ENCODE results near the gene TCL1A.

Gene TCL1A

GRCh38 chr14:95712398-95712797 is 1.5 kb downstream of the TCL1A start:
- no peaks in the 10 kb centered on the region for H3K9me3 ChIP-seq (ENCODE audit: low read depth, low read length)
- TF ChIP-seq EZH2 (IDR thresholded peaks at IDR 0.05) (no peak), POLR2AphosphoS5 (IDR thresholded peaks at IDR 0.05; ENCODE audit: borderline replicate concordance, low read depth, low read length) (no peak), FOXP2 (optimal IDR thresholded peaks at IDR 0.05; ENCODE audit: control extremely low read depth, extremely low read length, insufficient read depth) (no peak)
- no peak overlapping the region for H3K9ac ChIP-seq (ENCODE audit: insufficient read length)
- H3K4me3 ChIP-seq = no peak overlapping the region
- H3K36me3 ChIP-seq (ENCODE audit: insufficient read depth, low read length) = no peaks in the 10 kb centered on the region
- no peak for DNase-seq (ENCODE audit: low read depth, low spot score)
- no peak overlapping the region for H3K27ac ChIP-seq

- no peak for TF ChIP-seq EZH2 (IDR thresholded peaks at IDR 0.05)
- Histone ChIP-seq H3K4me3 (no peak overlapping the region), H3K27ac (no peak overlapping the region), H3K9ac (ENCODE audit: insufficient read length) (no peak overlapping the region), H3K9me3 (ENCODE audit: low read depth, low read length) (no peaks in the 10 kb centered on the region), H3K36me3 (ENCODE audit: insufficient read depth, low read length) (no peaks in the 10 kb centered on the region)
- DNase-seq (ENCODE audit: low read depth, low spot score) = no peak
Measured at GRCh38 chr14:95711476-95712176, 2.3 kb downstream of the TCL1A start.

GRCh38 chr14:95710106-95710505 is 3.8 kb downstream of the TCL1A start:
- Histone ChIP-seq H3K9ac (ENCODE audit: insufficient read length) (no peak overlapping the region), H3K4me3 (no peak overlapping the region), H3K27ac (no peak overlapping the region), H3K9me3 (ENCODE audit: low read depth, low read length) (no peaks in the 10 kb centered on the region), H3K36me3 (ENCODE audit: insufficient read depth, low read length) (no peaks in the 10 kb centered on the region)
- DNase-seq (ENCODE audit: low read depth, low spot score) = no peak
- no peak for TF ChIP-seq FOXP2 (optimal IDR thresholded peaks at IDR 0.05; ENCODE audit: control extremely low read depth, extremely low read length, insufficient read depth)
- no peak for TF ChIP-seq POLR2AphosphoS5 (IDR thresholded peaks at IDR 0.05; ENCODE audit: borderline replicate concordance, low read depth, low read length)
- TF ChIP-seq EZH2 (IDR thresholded peaks at IDR 0.05) = no peak

GRCh38 chr14:95707327-95707726 is 6.6 kb downstream of the TCL1A start:
- DNase-seq (ENCODE audit: low read depth, low spot score) = no peak
- Histone ChIP-seq H3K4me3 (no peak overlapping the region), H3K9ac (ENCODE audit: insufficient read length) (no peak overlapping the region), H3K27ac (no peak overlapping the region), H3K9me3 (ENCODE audit: low read depth, low read length) (no peaks in the 10 kb centered on the region), H3K36me3 (ENCODE audit: insufficient read depth, low read length) (no peaks in the 10 kb centered on the region)
- TF ChIP-seq FOXP2 (optimal IDR thresholded peaks at IDR 0.05; ENCODE audit: control extremely low read depth, extremely low read length, insufficient read depth) (no peak), EZH2 (IDR thresholded peaks at IDR 0.05) (no peak), POLR2AphosphoS5 (IDR thresholded peaks at IDR 0.05; ENCODE audit: borderline replicate concordance, low read depth, low read length) (no peak)

- H3K9me3 ChIP-seq (ENCODE audit: low read depth, low read length) = no peaks in the 10 kb centered on the region
- no peak overlapping the region for H3K4me3 ChIP-seq
- no peak for DNase-seq (ENCODE audit: low read depth, low spot score)
- H3K27ac ChIP-seq = no peak overlapping the region
- no peak for TF ChIP-seq FOXP2 (optimal IDR thresholded peaks at IDR 0.05; ENCODE audit: control extremely low read depth, extremely low read length, insufficient read depth)
- no peak for TF ChIP-seq POLR2AphosphoS5 (IDR thresholded peaks at IDR 0.05; ENCODE audit: borderline replicate concordance, low read depth, low read length)
- TF ChIP-seq EZH2 (IDR thresholded peaks at IDR 0.05) = no peak
- H3K36me3 ChIP-seq (ENCODE audit: insufficient read depth, low read length) = no peaks in the 10 kb centered on the region
- no peak overlapping the region for H3K9ac ChIP-seq (ENCODE audit: insufficient read length)
Measured at GRCh38 chr14:95705518-95705917, 8.4 kb downstream of the TCL1A start.

- Histone ChIP-seq H3K9ac (ENCODE audit: insufficient read length) (no peak overlapping the region), H3K27ac (no peak overlapping the region)
Measured at GRCh38 chr14:95703805-95704204, 10.1 kb downstream of the TCL1A start.

GRCh38 chr14:95703341-95703740 is 10.6 kb downstream of the TCL1A start:
- no peak overlapping the region for H3K9ac ChIP-seq (ENCODE audit: insufficient read length)
- H3K4me3 ChIP-seq = no peak overlapping the region
- no peaks in the 10 kb centered on the region for H3K9me3 ChIP-seq (ENCODE audit: low read depth, low read length)
- no peak overlapping the region for H3K27ac ChIP-seq
- TF ChIP-seq EZH2 (IDR thresholded peaks at IDR 0.05) = no peak
- no peak for TF ChIP-seq FOXP2 (optimal IDR thresholded peaks at IDR 0.05; ENCODE audit: control extremely low read depth, extremely low read length, insufficient read depth)
- no peak for TF ChIP-seq POLR2AphosphoS5 (IDR thresholded peaks at IDR 0.05; ENCODE audit: borderline replicate concordance, low read depth, low read length)
- no peaks in the 10 kb centered on the region for H3K36me3 ChIP-seq (ENCODE audit: insufficient read depth, low read length)
- DNase-seq (ENCODE audit: low read depth, low spot score) = no peak

More at GRCh38 chr14:95703805-95704204, 10.1 kb downstream of the TCL1A start:
- H3K36me3 ChIP-seq (ENCODE audit: insufficient read depth, low read length) = no peaks in the 10 kb centered on the region
- no peak overlapping the region for H3K4me3 ChIP-seq
- no peak for DNase-seq (ENCODE audit: low read depth, low spot score)
- TF ChIP-seq FOXP2 (optimal IDR thresholded peaks at IDR 0.05; ENCODE audit: control extremely low read depth, extremely low read length, insufficient read depth) (no peak), EZH2 (IDR thresholded peaks at IDR 0.05) (no peak), POLR2AphosphoS5 (IDR thresholded peaks at IDR 0.05; ENCODE audit: borderline replicate concordance, low read depth, low read length) (no peak)
- no peaks in the 10 kb centered on the region for H3K9me3 ChIP-seq (ENCODE audit: low read depth, low read length)

GRCh38 chr14:95701846-95702221 is 12.1 kb downstream of the TCL1A start:
- DNase-seq (ENCODE audit: low read depth, low spot score) = no peak
- TF ChIP-seq EZH2 (IDR thresholded peaks at IDR 0.05) = no peak
- TF ChIP-seq FOXP2 (optimal IDR thresholded peaks at IDR 0.05; ENCODE audit: control extremely low read depth, extremely low read length, insufficient read depth) = no peak
- TF ChIP-seq POLR2AphosphoS5 (IDR thresholded peaks at IDR 0.05; ENCODE audit: borderline replicate concordance, low read depth, low read length) = no peak
- Histone ChIP-seq H3K27ac (no peak overlapping the region), H3K9ac (ENCODE audit: insufficient read length) (no peak overlapping the region), H3K4me3 (no peak overlapping the region), H3K36me3 (ENCODE audit: insufficient read depth, low read length) (no peaks in the 10 kb centered on the region), H3K9me3 (ENCODE audit: low read depth, low read length) (no peaks in the 10 kb centered on the region)
